Hepatocyte (in vitro differentiated cells): ENCODE measurements around the gene FSCN2.

ENCODE experiments used
- CTCF ChIP-seq: fragments of 200-600 bp; sonication (generic); IDR thresholded peaks from 2 replicates; pipeline ENCODE4 v1.5.1; 2016; ENCODE audit warnings: antibody characterized with exemption, mild to moderate bottlenecking; ENCODE audit not compliant: poor library complexity
- EZH2 ChIP-seq: fragments of 200-600 bp; sonication (generic); IDR thresholded peaks from 2 replicates; pipeline ENCODE4 v1.6.1; 2016; ENCODE audit warnings: antibody characterized with exemption, mild to moderate bottlenecking, borderline replicate concordance

GRCh38 chr17:81482673-81483072, 45.5 kb upstream of the FSCN2 start:
- TF ChIP-seq CTCF: no peak
- no peak for TF ChIP-seq EZH2
